Upper lobe of right lung (tissue), 1 donor: ENCODE measurements around the gene CD40. TPM values are rescaled to one million over a fixed set of nuclear protein-coding genes. Genes with fewer than 3 reads are reported as not detected.

ENCODE experiments used
- ATAC-seq: fragments of 200-7000 bp; cut with Tn5 transposase; one replicate; pipeline ENCODE4 v1.9.1; 2020; ENCODE audit warnings: mild to moderate bottlenecking, moderate library complexity
- DNase-seq: peaks from one replicate; pipeline ENCODE4 v3.0.0-alpha.2; 2020
- H3K27ac ChIP-seq: fragments of 200-600 bp; one replicate; pipeline ENCODE4 v1.8.0; 2022
- H3K27me3 ChIP-seq: fragments of 200-600 bp; one replicate; pipeline ENCODE4 v1.8.0; 2022; ENCODE audit warnings: mild to moderate bottlenecking
- H3K36me3 ChIP-seq: fragments of 200-600 bp; one replicate; pipeline ENCODE4 v1.8.0; 2022
- H3K4me1 ChIP-seq: fragments of 200-600 bp; one replicate; pipeline ENCODE4 v1.8.0; 2022
- H3K4me3 ChIP-seq: fragments of 200-600 bp; one replicate; pipeline ENCODE4 v1.8.0; 2022; ENCODE audit warnings: mild to moderate bottlenecking
- H3K9me3 ChIP-seq: fragments of 200-600 bp; one replicate; pipeline ENCODE4 v1.8.0; 2022
- intact Hi-C: fragments of 100-400 bp; cut with DNase I; formaldehyde crosslinking; loops from one replicate; pipeline ENCODE4 v1.11.0; 2022
- total RNA-seq: library from RNA; stranded (reverse); fragmentation: NEBNext Ultra II Directional; extraction: Animal tissue kit (Norgen Biotek cat#: 25700); gene quantifications from one replicate; pipeline ENCODE4 v1.2.1, GENCODE V29; 2021
- TF ChIP-seq, protein P1 (sequence below): fragments of 200-600 bp; IDR thresholded peaks from one replicate; pipeline ENCODE4 v1.8.0; 2022; ENCODE audit warnings: antibody characterized with exemption
- donor health status: DM: no; HTN: yes; CAD: no; lungs with severe emphysema.

The CD40 gene
- total RNA-seq, 1 donor from 2014 or later, result 36.8 TPM

DNA sequence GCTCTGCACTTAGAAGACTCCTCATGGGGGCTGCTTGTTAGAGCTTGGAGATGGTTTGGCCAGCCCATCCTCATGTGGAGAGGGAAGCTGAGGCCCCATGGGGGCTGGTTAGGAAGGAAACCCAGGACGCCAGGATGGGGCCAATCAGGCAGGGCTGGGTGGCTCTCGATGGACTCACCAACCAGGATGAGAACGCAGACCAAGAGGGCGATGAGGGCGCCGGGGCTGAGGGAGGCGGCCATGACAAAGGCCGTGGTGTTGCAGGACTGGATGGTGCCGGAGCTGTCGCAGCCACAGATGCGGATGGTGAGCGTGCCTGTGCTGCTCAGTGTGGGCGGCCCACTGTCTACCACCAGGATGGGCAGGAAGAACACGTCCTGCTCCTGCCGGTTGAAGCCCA is 59.7 kb downstream of the CD40 start:
- ATAC-seq (no peak), DNase-seq (no peak)
- intact Hi-C loops, result no loop called here
- peaks cover 68% of the 10 kb centered on the region for H3K27me3 ChIP-seq
- no peaks in the 10 kb centered on the region for H3K9me3 ChIP-seq
- H3K36me3 ChIP-seq, result no peaks in the 10 kb centered on the region
- H3K4me1 ChIP-seq, result no peaks in the 10 kb centered on the region
- TF ChIP-seq, protein P1, sequence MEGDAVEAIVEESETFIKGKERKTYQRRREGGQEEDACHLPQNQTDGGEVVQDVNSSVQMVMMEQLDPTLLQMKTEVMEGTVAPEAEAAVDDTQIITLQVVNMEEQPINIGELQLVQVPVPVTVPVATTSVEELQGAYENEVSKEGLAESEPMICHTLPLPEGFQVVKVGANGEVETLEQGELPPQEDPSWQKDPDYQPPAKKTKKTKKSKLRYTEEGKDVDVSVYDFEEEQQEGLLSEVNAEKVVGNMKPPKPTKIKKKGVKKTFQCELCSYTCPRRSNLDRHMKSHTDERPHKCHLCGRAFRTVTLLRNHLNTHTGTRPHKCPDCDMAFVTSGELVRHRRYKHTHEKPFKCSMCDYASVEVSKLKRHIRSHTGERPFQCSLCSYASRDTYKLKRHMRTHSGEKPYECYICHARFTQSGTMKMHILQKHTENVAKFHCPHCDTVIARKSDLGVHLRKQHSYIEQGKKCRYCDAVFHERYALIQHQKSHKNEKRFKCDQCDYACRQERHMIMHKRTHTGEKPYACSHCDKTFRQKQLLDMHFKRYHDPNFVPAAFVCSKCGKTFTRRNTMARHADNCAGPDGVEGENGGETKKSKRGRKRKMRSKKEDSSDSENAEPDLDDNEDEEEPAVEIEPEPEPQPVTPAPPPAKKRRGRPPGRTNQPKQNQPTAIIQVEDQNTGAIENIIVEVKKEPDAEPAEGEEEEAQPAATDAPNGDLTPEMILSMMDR, result no peak
- no peak overlapping the region for H3K4me3 ChIP-seq
- H3K27ac ChIP-seq, result no peak overlapping the region

DNA sequence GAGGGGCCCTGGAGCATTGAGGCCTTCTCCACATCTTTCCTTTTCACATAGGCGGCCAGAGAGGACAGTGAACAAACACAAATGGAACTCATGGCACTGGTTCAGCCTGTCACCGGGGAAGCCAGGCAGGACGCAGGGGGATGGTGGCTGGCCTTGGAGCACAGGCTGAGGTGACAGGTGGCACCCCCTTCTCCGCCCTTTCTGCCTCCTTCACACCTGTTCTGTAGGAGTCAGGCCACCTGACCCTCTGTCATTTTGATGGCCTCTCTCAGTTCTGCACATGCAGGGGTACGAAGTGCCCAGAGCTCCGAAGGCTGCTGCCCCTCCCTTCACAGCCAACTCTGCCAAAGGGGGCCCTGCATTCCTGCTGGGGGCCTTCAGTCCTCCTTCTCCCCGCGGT is 60.8 kb downstream of the CD40 start:
- DNase-seq (no peak), ATAC-seq (no peak)
- no peaks in the 10 kb centered on the region for H3K9me3 ChIP-seq
- H3K36me3 ChIP-seq, result no peaks in the 10 kb centered on the region
- TF ChIP-seq, protein P1, result no peak
- H3K27ac ChIP-seq, result no peak overlapping the region
- no peak overlapping the region for H3K4me3 ChIP-seq
- H3K4me1 ChIP-seq, result no peaks in the 10 kb centered on the region
- intact Hi-C loops, result no loop called here
- H3K27me3 ChIP-seq, result peaks cover 57% of the 10 kb centered on the region

Other genes with a start within 250 kb of the CD40 start
- gene ZSWIM1, start 237.1 kb upstream of the CD40 start, total RNA-seq, result 9.6 TPM
- gene SPATA25, start 230.7 kb upstream of the CD40 start, total RNA-seq, result 1.3 TPM
- 2.8 TPM for gene NEURL2, start 227.1 kb upstream of the CD40 start, total RNA-seq
- 164 TPM for gene CTSA, start 227.0 kb upstream of the CD40 start, total RNA-seq
- 65.9 TPM for gene PLTP, start 206.2 kb upstream of the CD40 start, total RNA-seq
- 43.1 TPM for gene PCIF1, start 183.6 kb upstream of the CD40 start, total RNA-seq
- gene ZNF335, start 146.1 kb upstream of the CD40 start, total RNA-seq, result 19.1 TPM
- 5.5 TPM for gene MMP9, start 109.4 kb upstream of the CD40 start, total RNA-seq
- gene SLC12A5, start 89.1 kb upstream of the CD40 start, total RNA-seq, result 2.0 TPM
- gene NCOA5, start 28.4 kb upstream of the CD40 start, total RNA-seq, result 28.7 TPM
- 0.46 TPM for gene CDH22, start 190.2 kb downstream of the CD40 start, total RNA-seq